Stimulated activated CD4-positive, alpha-beta T cell treated with anti-CD3 and anti-CD28 coated beads, Interleukin-2, amount 100 ng/mL, for 4 hours (primary cell): ENCODE data around the gene CBY2.
"Not testable (repeated sequence)": the region's sequence is repeated elsewhere in the genome, so short reads cannot be mapped to it uniquely, and the experiment has no call there.

Source experiments
- DNase-seq: peaks from one replicate; pipeline ENCODE4 v3.0.0-alpha.2; 2020; ENCODE audit warnings: low read depth

Gene CBY2

DNA sequence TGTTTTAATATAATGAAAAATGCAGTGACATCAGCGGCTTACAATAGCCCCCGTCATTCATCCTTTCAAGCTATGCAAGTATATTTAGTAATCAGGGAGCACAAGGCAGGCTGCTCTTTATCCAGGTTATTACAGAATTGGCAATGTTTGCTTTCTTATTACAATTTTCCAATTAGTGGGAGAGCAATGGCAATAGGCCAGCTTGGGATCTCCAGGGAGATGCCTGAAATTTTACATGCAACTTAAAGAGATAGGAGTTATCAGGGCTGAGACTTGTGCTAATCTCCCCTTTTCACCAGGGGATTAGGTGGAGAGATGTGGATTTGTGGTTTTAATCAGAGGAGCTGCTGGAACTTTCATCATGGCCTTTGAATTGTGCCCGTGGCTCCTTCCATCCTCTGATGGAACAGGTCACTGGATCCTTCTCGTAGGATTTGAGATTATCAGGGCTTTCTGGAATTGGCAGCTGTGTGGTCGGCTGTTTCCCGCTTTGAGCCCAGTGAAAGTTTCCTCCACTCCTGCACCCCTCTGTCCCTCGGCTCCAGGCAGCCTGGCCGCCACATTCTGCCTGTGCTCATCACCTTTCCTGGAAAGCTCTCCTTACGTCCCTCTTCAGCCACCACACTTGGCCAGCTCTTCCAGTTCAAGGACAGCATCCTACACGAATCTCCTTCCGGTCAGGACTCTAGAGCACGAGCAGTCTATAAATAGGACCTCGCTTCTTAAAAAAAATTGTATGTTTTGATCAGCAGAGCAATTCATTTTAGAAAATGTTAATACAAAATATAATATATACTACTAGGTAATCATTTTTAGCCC, 47.0 kb downstream of the CBY2 start:
- no peak for DNase-seq

DNA sequence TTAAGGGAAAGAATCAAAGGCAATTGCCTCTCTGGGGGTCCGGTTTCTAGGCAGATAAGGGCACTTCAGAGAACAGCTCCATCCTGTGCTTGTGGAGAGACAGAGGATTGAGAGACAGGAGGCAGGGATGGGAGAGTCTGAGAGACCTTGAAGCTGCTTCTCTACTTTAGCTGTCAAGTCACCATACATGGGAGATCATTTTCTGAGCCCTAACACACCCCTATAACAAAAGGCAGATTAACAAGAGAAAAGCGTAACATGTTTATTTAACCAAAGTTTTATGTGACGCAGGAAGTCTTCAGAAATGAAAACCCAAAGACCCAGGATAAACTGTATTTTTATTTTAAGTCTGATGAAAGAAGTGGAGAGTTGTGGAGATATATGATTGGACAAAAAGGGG, 48.4 kb downstream of the CBY2 start:
- DNase-seq, result no peak

DNA sequence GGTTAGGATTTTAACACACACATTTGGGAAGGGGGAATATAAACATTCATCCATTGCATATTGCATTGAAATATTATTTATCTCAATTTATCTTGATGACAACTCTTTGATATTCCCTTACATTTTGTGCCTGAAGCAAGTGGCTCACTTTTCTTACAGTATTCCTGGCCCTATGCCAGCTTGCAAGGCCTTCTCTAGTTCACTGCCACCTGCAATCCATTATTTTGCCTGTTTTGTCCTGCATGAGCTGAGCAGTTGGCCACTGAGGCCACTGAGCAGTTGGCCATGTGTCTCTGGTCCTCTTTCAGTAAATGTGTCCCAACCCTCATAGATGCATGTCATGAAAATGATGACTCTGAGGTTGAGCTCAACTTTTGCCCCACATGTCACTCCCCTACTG, 49.8 kb downstream of the CBY2 start:
- DNase-seq, result no peak

DNA sequence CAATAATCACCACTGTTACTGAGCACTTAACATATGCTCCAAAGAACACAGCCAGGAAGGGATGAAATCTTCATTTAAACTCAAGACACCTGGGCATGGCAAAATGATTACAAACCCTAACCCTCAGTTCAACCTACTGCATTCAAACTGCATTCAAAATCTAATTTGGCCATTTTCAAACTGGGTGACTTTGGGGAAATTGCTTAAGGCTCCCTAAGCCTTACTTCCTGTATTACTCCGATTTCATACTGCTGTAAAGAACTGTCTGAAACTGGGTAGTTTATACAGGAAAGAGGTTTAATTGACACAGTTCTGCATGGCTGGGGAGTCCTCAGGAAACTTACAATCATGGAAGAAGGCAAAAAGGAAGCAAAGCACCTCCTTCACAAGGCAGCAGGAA, 50.4 kb downstream of the CBY2 start:
- no peak for DNase-seq

DNA sequence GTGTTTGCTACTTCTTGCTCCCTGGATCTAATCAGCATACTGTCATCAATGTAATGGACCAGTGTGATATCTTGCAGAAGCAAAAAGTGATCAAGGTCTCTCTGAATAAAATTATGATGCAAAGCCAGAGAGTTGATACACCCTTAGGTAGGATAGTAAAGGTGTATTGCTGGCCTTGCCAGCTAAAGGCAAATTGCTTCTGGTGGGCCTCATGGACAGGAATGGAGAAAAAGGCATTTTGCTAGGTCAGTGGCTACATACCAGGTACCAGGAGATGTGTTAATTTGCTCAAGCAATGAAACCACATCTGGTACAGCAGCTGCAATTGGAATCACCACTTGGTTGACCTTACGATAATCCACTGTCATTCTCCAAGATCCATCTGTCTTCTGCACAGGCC, 54.4 kb downstream of the CBY2 start:
- not testable (repeated sequence) for DNase-seq

DNA sequence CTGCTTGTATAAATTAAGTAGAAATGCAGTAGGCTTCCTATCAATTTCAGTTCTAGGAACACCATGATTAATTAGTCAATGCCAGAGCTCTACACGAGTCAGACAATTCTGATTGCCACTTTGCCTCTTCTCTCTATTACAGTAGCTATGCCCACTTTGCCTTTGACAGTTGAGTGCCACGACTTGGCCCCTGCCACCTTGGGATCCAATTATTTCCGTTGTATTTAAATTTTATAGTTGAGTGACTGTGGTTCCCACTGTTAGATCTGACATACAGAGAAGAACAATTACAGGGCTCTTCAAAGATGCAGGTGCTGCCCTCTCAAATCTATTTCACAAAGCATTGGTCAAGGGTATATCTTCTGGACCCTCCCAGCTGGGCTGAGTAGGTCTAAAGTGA, 55.5 kb downstream of the CBY2 start:
- DNase-seq, result not testable (repeated sequence)

DNA sequence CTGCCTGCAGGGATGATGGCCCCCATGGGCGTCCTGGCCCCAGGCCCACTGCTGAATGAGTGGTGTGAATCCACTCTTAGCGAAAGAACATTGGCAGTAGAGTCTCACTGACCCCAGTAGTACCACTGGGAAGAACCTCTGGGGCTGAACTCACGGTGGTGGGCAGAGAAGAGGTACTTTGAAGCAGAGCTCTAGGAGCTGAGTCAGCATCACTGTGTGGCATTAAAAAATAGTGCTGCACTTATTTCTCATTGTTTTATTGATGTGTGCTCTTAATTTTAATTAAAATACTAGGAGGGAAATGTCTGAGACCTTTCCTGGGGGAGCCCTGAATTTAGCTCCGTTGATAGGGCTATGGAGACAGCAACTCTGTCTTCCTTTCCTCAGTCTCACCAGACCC, 61.3 kb downstream of the CBY2 start:
- no peak for DNase-seq
